ENCODE results near the gene MEIOSIN.

The MEIOSIN gene

GRCh38 chr19:45774765-45775164 is 41.5 kb downstream of the MEIOSIN start:
- no peak for TF ChIP-seq ZNF274 (IDR thresholded peaks at IDR 0.05; ENCODE audit: low read depth, low read length)
- no peak overlapping the region for H3K4me3 ChIP-seq (ENCODE audit: low read length)

- no peak for TF ChIP-seq ZNF274 (IDR thresholded peaks at IDR 0.05; ENCODE audit: low read depth, low read length)
- no peak overlapping the region for H3K4me3 ChIP-seq (ENCODE audit: low read length)
Measured at GRCh38 chr19:45777395-45777961, 44.2 kb downstream of the MEIOSIN start.

GRCh38 chr19:45778010-45778661 is 44.9 kb downstream of the MEIOSIN start:
- no peak overlapping the region for H3K4me3 ChIP-seq (ENCODE audit: low read length)
- no peak for TF ChIP-seq ZNF274 (IDR thresholded peaks at IDR 0.05; ENCODE audit: low read depth, low read length)

GRCh38 chr19:45779231-45780145 is 46.2 kb downstream of the MEIOSIN start:
- no peak for TF ChIP-seq ZNF274 (IDR thresholded peaks at IDR 0.05; ENCODE audit: low read depth, low read length)
- H3K4me3 ChIP-seq (ENCODE audit: low read length), result peak overlapping the region; percentile 6; the same call in 1 of the 2 replicates

GRCh38 chr19:45780146-45780447 is 46.9 kb downstream of the MEIOSIN start:
- H3K4me3 ChIP-seq (ENCODE audit: low read length), result no peak overlapping the region
- no peak for TF ChIP-seq ZNF274 (IDR thresholded peaks at IDR 0.05; ENCODE audit: low read depth, low read length)

- H3K4me3 ChIP-seq (ENCODE audit: low read length), result no peak overlapping the region
- TF ChIP-seq ZNF274 (IDR thresholded peaks at IDR 0.05; ENCODE audit: low read depth, low read length), result no peak
Measured at GRCh38 chr19:45780448-45781213, 47.4 kb downstream of the MEIOSIN start.

GRCh38 chr19:45781214-45782161 is 48.2 kb downstream of the MEIOSIN start:
- H3K4me3 ChIP-seq (ENCODE audit: low read length), result no peak overlapping the region
- no peak for TF ChIP-seq ZNF274 (IDR thresholded peaks at IDR 0.05; ENCODE audit: low read depth, low read length)

GRCh38 chr19:45782162-45782691 is 49.0 kb downstream of the MEIOSIN start, which contains the start of gene DMPK:
DMPK (minus strand) TSS chr19:45782490; CDS start chr19:45782352, 138 bp downstream.
- H3K4me3 ChIP-seq (ENCODE audit: low read length), result no peak within 1 kb of the TSS
- TF ChIP-seq ZNF274 (IDR thresholded peaks at IDR 0.05; ENCODE audit: low read depth, low read length), result no peak

GRCh38 chr19:45782820-45783785 is 49.9 kb downstream of the MEIOSIN start:
- TF ChIP-seq ZNF274 (IDR thresholded peaks at IDR 0.05; ENCODE audit: low read depth, low read length), result no peak
- no peak overlapping the region for H3K4me3 ChIP-seq (ENCODE audit: low read length)

- no peak overlapping the region for H3K4me3 ChIP-seq (ENCODE audit: low read length)
- no peak for TF ChIP-seq ZNF274 (IDR thresholded peaks at IDR 0.05; ENCODE audit: low read depth, low read length)
Measured at GRCh38 chr19:45784096-45784495, 50.9 kb downstream of the MEIOSIN start.

GRCh38 chr19:45785097-45785496 is 51.9 kb downstream of the MEIOSIN start:
- no peak for TF ChIP-seq ZNF274 (IDR thresholded peaks at IDR 0.05; ENCODE audit: low read depth, low read length)
- no peak overlapping the region for H3K4me3 ChIP-seq (ENCODE audit: low read length)
